Colonic mucosa (tissue), 4 donors: ENCODE results near the gene S100A6. TPM values are rescaled to one million over a fixed set of nuclear protein-coding genes. Genes with fewer than 3 reads are reported as not detected.

Experiments used
- DNase-seq: peaks from one replicate; pipeline ENCODE4 v3.0.0-alpha.2; 2020
- H3K27ac ChIP-seq: fragments of 200-600 bp; one replicate; pipeline ENCODE4 v1.8.0; 2021
- H3K27me3 ChIP-seq: fragments of 200-600 bp; one replicate; pipeline ENCODE4 v1.8.0; 2021
- H3K36me3 ChIP-seq: fragments of 200-600 bp; one replicate; pipeline ENCODE4 v1.8.0; 2021
- H3K4me1 ChIP-seq: fragments of 200-600 bp; one replicate; pipeline ENCODE4 v1.8.0; 2021; ENCODE audit warnings: mild to moderate bottlenecking
- H3K4me3 ChIP-seq: fragments of 200-600 bp; one replicate; pipeline ENCODE4 v1.8.0; 2021
- H3K9ac ChIP-seq, 2 donors: one replicate each; pipeline ENCODE4 v1.7.0; 2013; ENCODE audit warnings: control low read depth in 2 of 2, low read depth in 2 of 2, low read length in 2 of 2
- H3K9me3 ChIP-seq: fragments of 200-600 bp; one replicate; pipeline ENCODE4 v1.8.0; 2021
- intact Hi-C: fragments of 100-400 bp; cut with DNase I; formaldehyde crosslinking; loops from one replicate; pipeline ENCODE4 v1.14.1; 2022
- total RNA-seq, 2 donors: library from RNA; stranded (reverse); fragmentation: NEBNext Ultra II Directional in 1 of 2; extraction: Animal tissue kit (Norgen Biotek cat#: 25700) in 1 of 2; gene quantifications; one replicate each; pipeline ENCODE4 v1.2.1, GENCODE V29; 2021
- TF ChIP-seq, protein P1 (sequence below): fragments of 200-600 bp; IDR thresholded peaks from one replicate; pipeline ENCODE4 v1.8.0; 2022; ENCODE audit warnings: antibody characterized with exemption, mild to moderate bottlenecking
- donor health status: healthy.
- donor health status: DM: no; HTN: no; CAD: no.
- donor health status: DM: no; HTN: no; CAD: no.

S100A6 gene
- total RNA-seq, 2 donors from 2014 or later, result 2,444 to 2,474 TPM

DNA sequence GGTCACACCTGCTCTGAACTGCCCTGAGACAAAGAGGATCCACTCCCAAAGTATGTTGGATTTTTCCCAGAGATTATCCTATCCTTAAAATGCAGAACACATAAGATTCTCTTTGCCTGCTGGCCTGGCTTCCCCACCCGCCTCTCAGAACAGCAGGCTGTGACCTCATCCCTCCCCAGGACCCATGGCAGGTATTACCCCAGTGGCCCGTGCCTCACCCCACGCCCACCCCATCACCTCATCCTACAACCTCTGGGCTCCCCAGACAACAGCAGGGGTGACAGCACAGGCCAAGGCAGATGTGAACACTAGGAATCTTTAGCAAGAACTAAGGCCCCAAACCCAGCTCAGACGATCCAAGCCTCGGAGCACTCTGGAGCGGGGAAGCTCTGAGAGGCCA, 40.3 kb downstream of the S100A6 start:
- H3K36me3 ChIP-seq, result no peaks in the 10 kb centered on the region
- H3K4me1 ChIP-seq, result no peaks in the 10 kb centered on the region
- no peak overlapping the region for H3K27ac ChIP-seq
- no peak overlapping the region for H3K4me3 ChIP-seq
- DNase-seq, result no peak
- intact Hi-C loops, result no loop called here
- TF ChIP-seq, protein P1, sequence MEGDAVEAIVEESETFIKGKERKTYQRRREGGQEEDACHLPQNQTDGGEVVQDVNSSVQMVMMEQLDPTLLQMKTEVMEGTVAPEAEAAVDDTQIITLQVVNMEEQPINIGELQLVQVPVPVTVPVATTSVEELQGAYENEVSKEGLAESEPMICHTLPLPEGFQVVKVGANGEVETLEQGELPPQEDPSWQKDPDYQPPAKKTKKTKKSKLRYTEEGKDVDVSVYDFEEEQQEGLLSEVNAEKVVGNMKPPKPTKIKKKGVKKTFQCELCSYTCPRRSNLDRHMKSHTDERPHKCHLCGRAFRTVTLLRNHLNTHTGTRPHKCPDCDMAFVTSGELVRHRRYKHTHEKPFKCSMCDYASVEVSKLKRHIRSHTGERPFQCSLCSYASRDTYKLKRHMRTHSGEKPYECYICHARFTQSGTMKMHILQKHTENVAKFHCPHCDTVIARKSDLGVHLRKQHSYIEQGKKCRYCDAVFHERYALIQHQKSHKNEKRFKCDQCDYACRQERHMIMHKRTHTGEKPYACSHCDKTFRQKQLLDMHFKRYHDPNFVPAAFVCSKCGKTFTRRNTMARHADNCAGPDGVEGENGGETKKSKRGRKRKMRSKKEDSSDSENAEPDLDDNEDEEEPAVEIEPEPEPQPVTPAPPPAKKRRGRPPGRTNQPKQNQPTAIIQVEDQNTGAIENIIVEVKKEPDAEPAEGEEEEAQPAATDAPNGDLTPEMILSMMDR, result no peak
- no peaks in the 10 kb centered on the region for H3K9me3 ChIP-seq
- no peak overlapping the region for H3K9ac ChIP-seq
- no peaks in the 10 kb centered on the region for H3K27me3 ChIP-seq

DNA sequence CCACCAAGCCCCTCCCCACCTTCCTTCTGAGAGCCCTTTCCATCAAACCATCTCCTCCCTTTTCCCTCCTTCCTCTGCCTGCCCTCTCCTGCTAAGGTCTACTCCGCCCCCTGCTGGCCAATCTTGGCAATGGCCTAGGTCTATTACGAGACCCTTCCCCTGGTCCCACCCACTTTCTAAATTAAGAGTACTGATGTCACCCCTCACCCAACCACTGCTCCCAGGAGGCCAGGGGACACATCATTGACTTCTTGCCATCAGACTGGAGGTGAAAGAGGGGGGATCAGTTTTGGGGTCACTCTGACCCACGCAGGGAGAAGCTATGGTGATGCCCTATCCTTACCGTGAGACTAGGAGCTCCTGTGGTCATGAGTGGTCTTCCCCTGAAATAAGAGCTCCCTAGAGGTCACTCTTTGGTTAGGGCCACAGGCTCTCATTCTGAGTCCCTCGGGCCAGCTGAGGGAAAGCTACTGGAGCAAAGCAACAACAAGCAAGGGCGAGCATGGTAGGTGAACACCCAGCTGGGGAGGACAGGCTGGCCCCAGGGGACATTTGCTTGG, 40.7 kb downstream of the S100A6 start:
- Histone ChIP-seq H3K27ac (no peak overlapping the region), H3K27me3 (no peaks in the 10 kb centered on the region)

DNA sequence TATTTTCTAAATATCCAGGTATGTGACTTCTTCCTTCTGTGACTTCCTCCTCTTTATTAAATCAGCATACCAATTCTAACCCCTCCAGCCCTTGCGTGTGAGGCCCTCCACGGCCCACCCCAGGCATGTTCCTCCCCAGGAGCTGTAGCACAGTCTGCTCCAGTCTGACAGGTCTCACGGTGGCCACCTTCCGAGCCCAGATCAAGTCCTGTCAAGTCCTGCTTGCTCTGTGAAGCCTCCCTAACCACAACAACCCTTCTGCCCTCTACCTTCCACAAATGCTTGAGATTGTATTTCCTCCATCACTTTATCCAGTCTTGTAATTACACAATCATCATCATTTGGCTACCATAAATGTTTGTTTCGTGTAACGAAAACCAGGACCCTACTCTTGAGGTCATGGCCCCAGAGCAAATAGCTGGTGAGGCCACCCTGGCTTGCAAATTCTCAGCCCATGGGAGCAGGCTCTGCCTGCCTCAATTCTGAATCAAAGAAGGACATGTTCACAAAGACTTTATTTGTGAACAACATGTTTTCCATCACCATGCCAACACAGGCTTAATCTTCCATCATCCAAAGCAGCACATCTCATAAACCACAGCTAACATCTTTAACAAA, 42.3 kb downstream of the S100A6 start:
- H3K9ac ChIP-seq, result no peak overlapping the region
- no peaks in the 10 kb centered on the region for H3K27me3 ChIP-seq
- no peaks in the 10 kb centered on the region for H3K36me3 ChIP-seq
- TF ChIP-seq, protein P1, result no peak
- no peaks in the 10 kb centered on the region for H3K4me1 ChIP-seq
- intact Hi-C loops, result no loop called here
- no peak overlapping the region for H3K27ac ChIP-seq
- H3K9me3 ChIP-seq, result no peaks in the 10 kb centered on the region
- DNase-seq, result no peak
- no peak overlapping the region for H3K4me3 ChIP-seq

More for the DNA sequence above, 40.7 kb downstream of the S100A6 start:
- Histone ChIP-seq H3K9ac (no peak overlapping the region), H3K9me3 (no peaks in the 10 kb centered on the region), H3K4me1 (no peaks in the 10 kb centered on the region), H3K36me3 (no peaks in the 10 kb centered on the region), H3K4me3 (no peak overlapping the region)
- TF ChIP-seq, protein P1, result peak; percentile 92
- intact Hi-C loops, result loop anchor here (1.0 kb wide), 1 partner anchor 143 kb away; no protein-coding TSS in a partner anchor
- peak; percentile 82 for DNase-seq

DNA sequence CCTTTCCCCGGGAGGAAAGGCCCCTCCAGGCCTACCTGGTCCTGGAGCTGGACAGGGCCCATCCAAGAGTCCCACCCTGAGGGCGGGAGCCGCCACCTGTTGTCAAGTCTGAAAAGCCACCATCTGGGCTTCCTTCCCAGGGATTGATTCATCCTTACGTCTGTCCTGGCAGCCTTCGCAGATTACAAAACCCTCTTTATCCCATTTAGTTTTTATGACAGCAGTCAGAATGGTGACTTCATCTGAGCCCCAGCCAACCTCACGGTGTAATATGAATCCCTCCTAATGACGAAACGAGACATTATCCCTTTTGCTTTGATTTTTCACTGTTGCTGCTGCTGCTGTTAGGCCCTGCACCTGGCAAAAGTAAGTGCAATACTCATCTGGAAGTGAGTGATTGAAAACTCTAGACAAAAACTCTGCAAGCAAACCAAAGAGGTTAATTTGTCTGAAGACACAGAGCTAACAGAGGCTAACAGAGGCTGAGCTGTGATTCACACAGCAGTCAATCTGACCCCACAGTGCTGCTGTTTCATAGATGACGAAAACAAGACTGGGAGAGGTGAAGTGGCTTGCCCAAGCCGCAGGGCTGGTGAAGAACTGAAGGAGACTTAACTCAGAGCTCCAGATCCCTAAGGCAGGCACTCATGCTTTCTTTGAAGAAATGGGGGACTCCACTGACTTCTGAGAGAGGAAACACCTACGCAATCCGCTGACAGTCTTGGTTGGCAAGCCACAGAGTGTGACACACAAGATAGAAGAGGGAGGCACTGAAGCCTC, 45.3 kb downstream of the S100A6 start:
- Histone ChIP-seq H3K9ac (peak overlapping the region in 1 of 2 donors; percentile 19), H3K4me1 (no peaks in the 10 kb centered on the region), H3K9me3 (no peaks in the 10 kb centered on the region), H3K27me3 (no peaks in the 10 kb centered on the region), H3K4me3 (no peak overlapping the region), H3K27ac (peak overlapping the region; percentile 49), H3K36me3 (no peaks in the 10 kb centered on the region)
- peak; percentile 79 for DNase-seq
- TF ChIP-seq, protein P1, result no peak
- intact Hi-C loops, result no loop called here

DNA sequence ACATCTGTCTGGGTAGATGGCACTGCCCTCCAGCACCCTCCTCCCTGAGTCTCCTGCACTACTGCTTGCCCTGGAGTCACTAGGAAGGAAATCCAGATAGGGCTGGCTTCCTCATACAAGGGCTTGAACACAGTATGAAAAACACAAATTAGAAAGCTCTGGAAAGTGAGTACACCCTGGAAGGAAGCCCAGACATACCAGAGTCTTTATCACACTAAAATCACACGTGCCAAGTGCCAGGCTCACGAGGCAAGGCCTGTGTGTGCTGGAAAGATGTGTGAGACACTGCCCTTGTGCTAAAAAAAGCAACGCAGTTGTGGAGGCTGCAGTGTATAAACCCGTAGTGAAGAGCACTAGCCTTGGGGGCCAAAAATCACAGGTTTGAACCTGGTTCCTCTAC, 47.1 kb downstream of the S100A6 start:
- H3K27me3 ChIP-seq, result no peaks in the 10 kb centered on the region
- no peaks in the 10 kb centered on the region for H3K9me3 ChIP-seq
- H3K4me1 ChIP-seq, result no peaks in the 10 kb centered on the region
- H3K27ac ChIP-seq, result no peak overlapping the region
- TF ChIP-seq, protein P1, result no peak
- H3K9ac ChIP-seq, result no peak overlapping the region
- intact Hi-C loops, result no loop called here
- H3K36me3 ChIP-seq, result no peaks in the 10 kb centered on the region
- no peak for DNase-seq
- no peak overlapping the region for H3K4me3 ChIP-seq
